DND-41 (cell line): Measurements from ENCODE around the gene RAG1.

Source experiments
- ATAC-seq: fragments of 200-7000 bp; cut with Tn5 transposase; 3 replicates; pipeline ENCODE4 v1.9.1; 2021; ENCODE audit warnings: low read depth; ENCODE audit not compliant: insufficient read depth
- DNase-seq: peaks from one replicate; pipeline ENCODE4 v3.0.0-alpha.2; 2020
- H2AFZ ChIP-seq: 2 replicates; pipeline ENCODE4 v1.6.0; 2012; ENCODE audit warnings: low read depth, low read length
- H3K27ac ChIP-seq: 2 replicates; pipeline ENCODE4 v1.5.1; 2012; ENCODE audit warnings: low read length, inconsistent platforms
- H3K27me3 ChIP-seq: fragments of 200-600 bp; sonication (generic); 2 replicates; pipeline ENCODE4 v1.6.0; 2012; ENCODE audit warnings: low read length, mild to moderate bottlenecking, inconsistent platforms; ENCODE audit not compliant: insufficient read depth, poor library complexity
- H3K36me3 ChIP-seq: 2 replicates; pipeline ENCODE4 v1.5.1; 2012; ENCODE audit warnings: low read length, inconsistent platforms; ENCODE audit not compliant: insufficient read depth
- H3K4me1 ChIP-seq: 2 replicates; pipeline ENCODE4 v1.5.1; 2012; ENCODE audit warnings: mild to moderate bottlenecking, low read length; ENCODE audit not compliant: insufficient read depth
- H3K4me2 ChIP-seq: 2 replicates; pipeline ENCODE4 v1.6.0; 2012; ENCODE audit warnings: mild to moderate bottlenecking, moderate library complexity, low read length, inconsistent platforms; ENCODE audit not compliant: insufficient read depth
- H3K4me3 ChIP-seq, 2 experiments: fragments of 200-600 bp in 1 of 2; shearing (Covaris generic) in 1 of 2; 2 replicates each; pipeline ENCODE4 v1.5.1; 2012 to 2016; ENCODE audit warnings: inconsistent platforms in 2 of 2, low read length in 2 of 2, mild to moderate bottlenecking in 2 of 2, low read depth in 1 of 2, moderate library complexity in 1 of 2
- H3K79me2 ChIP-seq: 2 replicates; pipeline ENCODE4 v1.6.0; 2012; ENCODE audit warnings: low read length, inconsistent platforms; ENCODE audit not compliant: insufficient read depth
- H3K9ac ChIP-seq: 2 replicates; pipeline ENCODE4 v1.6.0; 2012; ENCODE audit warnings: low read depth, mild to moderate bottlenecking, inconsistent platforms, low read length, moderate library complexity
- H3K9me3 ChIP-seq: 2 replicates; pipeline ENCODE4 v1.5.1; 2012; ENCODE audit warnings: low read length, moderate library complexity, mild to moderate bottlenecking, inconsistent platforms; ENCODE audit not compliant: insufficient read depth, severe bottlenecking
- H4K20me1 ChIP-seq: 2 replicates; pipeline ENCODE4 v1.6.0; 2012; ENCODE audit warnings: low read length; ENCODE audit not compliant: insufficient read depth
- EZH2 ChIP-seq: IDR thresholded peaks from 3 replicates; pipeline ENCODE4 v1.6.1; 2012; ENCODE audit warnings: borderline replicate concordance, low read depth, mild to moderate bottlenecking, moderate library complexity, low read length, inconsistent platforms; ENCODE audit not compliant: severe bottlenecking
- TF ChIP-seq, protein P1 (sequence below): IDR thresholded peaks from 2 replicates; pipeline ENCODE4 v1.5.1; 2012; ENCODE audit warnings: borderline replicate concordance, low read length, moderate library complexity, mild to moderate bottlenecking; ENCODE audit not compliant: poor library complexity, severe bottlenecking; ENCODE audit errors: extremely low read depth

RAG1 gene

DNA sequence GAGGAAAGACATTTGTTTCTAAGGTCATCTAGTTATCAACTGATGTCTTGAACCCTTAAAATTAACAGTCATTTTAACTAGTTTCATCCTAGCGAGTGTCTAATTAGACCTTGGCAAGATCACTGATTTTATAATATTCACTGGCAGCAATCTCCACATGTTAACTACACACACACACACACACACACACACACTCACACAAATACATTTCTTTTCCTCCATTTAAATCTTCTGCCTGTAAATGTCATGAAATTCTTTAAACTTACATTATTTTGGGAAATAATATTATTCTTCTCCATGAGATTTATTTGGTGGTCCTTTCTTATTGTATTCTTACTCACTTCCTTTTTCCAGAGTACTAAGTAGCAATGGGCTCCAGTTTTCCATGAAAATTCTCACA is 23.6 kb downstream of the RAG1 start:
- Histone ChIP-seq H2AFZ (no peak overlapping the region), H3K9me3 (peaks cover 8% of the 10 kb centered on the region), H3K36me3 (peaks cover 47% of the 10 kb centered on the region), H3K9ac (no peak overlapping the region), H3K4me1 (peaks cover 68% of the 10 kb centered on the region), H3K79me2 (peaks cover 93% of the 10 kb centered on the region), H3K27me3 (no peaks in the 10 kb centered on the region), H3K27ac (no peak overlapping the region), H3K4me3 (no peak overlapping the region; a peak in 1 of 4 replicates), H4K20me1 (peaks cover 3% of the 10 kb centered on the region; the same call in 1 of the 2 replicates), H3K4me2 (peak overlapping the region; percentile 88; the same call in 1 of the 2 replicates)
- DNase-seq = no peak
- no peak for TF ChIP-seq EZH2
- TF ChIP-seq, protein P1, sequence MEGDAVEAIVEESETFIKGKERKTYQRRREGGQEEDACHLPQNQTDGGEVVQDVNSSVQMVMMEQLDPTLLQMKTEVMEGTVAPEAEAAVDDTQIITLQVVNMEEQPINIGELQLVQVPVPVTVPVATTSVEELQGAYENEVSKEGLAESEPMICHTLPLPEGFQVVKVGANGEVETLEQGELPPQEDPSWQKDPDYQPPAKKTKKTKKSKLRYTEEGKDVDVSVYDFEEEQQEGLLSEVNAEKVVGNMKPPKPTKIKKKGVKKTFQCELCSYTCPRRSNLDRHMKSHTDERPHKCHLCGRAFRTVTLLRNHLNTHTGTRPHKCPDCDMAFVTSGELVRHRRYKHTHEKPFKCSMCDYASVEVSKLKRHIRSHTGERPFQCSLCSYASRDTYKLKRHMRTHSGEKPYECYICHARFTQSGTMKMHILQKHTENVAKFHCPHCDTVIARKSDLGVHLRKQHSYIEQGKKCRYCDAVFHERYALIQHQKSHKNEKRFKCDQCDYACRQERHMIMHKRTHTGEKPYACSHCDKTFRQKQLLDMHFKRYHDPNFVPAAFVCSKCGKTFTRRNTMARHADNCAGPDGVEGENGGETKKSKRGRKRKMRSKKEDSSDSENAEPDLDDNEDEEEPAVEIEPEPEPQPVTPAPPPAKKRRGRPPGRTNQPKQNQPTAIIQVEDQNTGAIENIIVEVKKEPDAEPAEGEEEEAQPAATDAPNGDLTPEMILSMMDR = no peak
- ATAC-seq = no peak

DNA sequence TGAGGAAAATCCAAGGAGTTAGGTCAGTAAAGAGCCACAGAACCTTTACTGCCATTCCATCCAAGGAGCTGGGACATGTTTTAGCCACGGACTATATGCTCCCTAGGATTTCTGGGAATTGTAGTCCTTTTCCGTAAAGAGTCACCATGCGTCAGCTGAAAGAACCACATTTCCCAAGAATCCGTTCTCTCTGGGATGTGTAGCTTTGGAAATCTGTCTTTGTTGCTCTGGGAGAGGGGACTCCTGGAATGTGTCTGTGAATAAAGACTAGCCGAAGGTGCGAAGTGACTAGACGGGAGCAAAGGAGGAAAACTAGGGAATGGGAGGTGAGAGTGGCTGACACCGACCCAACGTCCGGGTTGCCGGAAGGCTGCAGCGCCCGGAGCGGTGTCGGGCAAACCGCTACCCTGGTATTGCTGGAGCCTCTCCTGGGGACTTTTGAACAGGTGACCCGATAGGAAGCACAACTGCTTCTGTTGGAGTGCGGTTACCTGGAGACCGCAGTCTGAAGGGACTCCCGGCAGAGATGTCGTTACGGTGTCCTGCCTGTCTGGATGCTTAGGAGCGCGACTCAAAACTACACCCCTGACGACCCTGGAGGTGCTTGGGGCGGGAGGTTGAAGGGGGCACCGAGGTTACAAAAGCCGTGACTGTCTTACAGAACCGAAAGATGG is 26.6 kb downstream of the RAG1 start, which contains the start of gene IFTAP:
Gene IFTAP (plus strand): TSS at position 187 of the 674 bp plus-strand sequence. CDS start 15,602 bp downstream, outside the sequence.
- peak within 1 kb of the TSS; percentile 81; the same call in 1 of the 2 replicates for H3K9ac ChIP-seq
- H3K4me1 ChIP-seq = peaks cover 76% of the 10 kb centered on the region
- H3K9me3 ChIP-seq = peaks cover 8% of the 10 kb centered on the region
- peaks cover 3% of the 10 kb centered on the region; the same call in 1 of the 2 replicates for H4K20me1 ChIP-seq
- TF ChIP-seq EZH2 = no peak
- TF ChIP-seq, protein P1 = no peak
- H2AFZ ChIP-seq = no peak within 1 kb of the TSS
- peaks cover 62% of the 10 kb centered on the region for H3K36me3 ChIP-seq
- peak within 1 kb of the TSS; percentile 88 for H3K4me2 ChIP-seq
- DNase-seq (no peak), ATAC-seq (no peak)
- no peaks in the 10 kb centered on the region for H3K27me3 ChIP-seq
- H3K27ac ChIP-seq = peak within 1 kb of the TSS; percentile 92
- peaks cover 99% of the 10 kb centered on the region for H3K79me2 ChIP-seq
- peak within 1 kb of the TSS in 1 of 2 experiments; percentile 72; a peak in 2 of 4 replicates for H3K4me3 ChIP-seq

GRCh38 chr11:36596880-36597279 is 29.1 kb downstream of the RAG1 start:
- TF ChIP-seq, protein P1 = no peak
- no peak for TF ChIP-seq EZH2
- H3K36me3 ChIP-seq = peaks cover 56% of the 10 kb centered on the region
- DNase-seq (no peak), ATAC-seq (no peak)
- H3K27ac ChIP-seq = peak overlapping the region; percentile 92
- H2AFZ ChIP-seq = no peak overlapping the region
- no peaks in the 10 kb centered on the region for H3K27me3 ChIP-seq
- peak overlapping the region; percentile 81 for H3K9ac ChIP-seq
- peaks cover 8% of the 10 kb centered on the region for H3K9me3 ChIP-seq
- H3K4me2 ChIP-seq = peak overlapping the region; percentile 88
- H3K4me1 ChIP-seq = peaks cover 88% of the 10 kb centered on the region
- H3K4me3 ChIP-seq = peak overlapping the region; percentile 60 to 72
- H4K20me1 ChIP-seq = peaks cover 3% of the 10 kb centered on the region; the same call in 1 of the 2 replicates
- peaks cover 98% of the 10 kb centered on the region for H3K79me2 ChIP-seq
